GM18868 (cell line): Measurements from ENCODE around the gene ZPBP.
"Not testable (repeated sequence)": the region's sequence is repeated elsewhere in the genome, so short reads cannot be mapped to it uniquely, and the experiment has no call there.

Source experiments
- ATAC-seq: cut with Tn5 transposase; IDR thresholded peaks from one replicate; pipeline ENCODE4 v1.9.1; 2021; ENCODE audit warnings: mild to moderate bottlenecking, moderate library complexity; ENCODE audit not compliant: unreplicated experiment

Gene ZPBP

DNA sequence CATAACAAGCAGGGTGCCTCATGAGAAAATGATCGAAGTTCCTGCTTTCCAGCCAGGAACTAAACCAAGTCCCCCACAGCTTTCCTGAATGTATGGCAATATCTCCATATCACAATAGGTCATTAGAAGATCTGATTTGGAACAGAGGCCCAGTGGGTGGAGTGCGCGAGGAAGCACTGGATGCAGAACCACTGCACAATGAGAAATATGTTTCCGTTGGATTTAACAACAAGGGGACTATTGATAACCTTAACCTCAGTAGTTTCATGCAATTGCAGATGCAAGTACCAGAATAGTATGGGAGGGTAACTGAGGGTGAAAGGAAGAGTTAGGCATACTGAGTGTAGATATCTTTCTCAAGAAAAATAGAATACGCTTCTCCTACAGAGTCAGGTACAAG lies 45.3 kb downstream of the ZPBP start:
- no peak for ATAC-seq

DNA sequence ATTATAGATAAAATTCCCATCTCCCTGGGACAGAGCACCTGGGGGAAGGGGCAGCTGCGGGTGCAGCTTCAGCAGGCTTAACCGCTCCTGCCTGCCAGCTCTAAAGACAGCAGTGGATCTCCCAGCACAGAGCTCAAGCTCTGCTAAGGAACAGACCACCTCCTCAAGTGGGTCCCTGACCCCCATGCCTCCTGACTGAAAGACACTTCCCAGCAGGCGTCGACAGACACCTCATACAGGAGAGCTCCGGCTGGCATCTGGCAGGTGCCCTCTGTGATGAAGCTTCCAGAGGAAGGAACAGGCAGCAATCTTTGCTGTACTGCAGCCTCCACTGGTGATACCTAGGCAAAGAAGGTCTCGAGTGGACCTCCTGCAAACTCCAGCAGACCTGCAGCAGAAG lies 51.9 kb downstream of the ZPBP start:
- not testable (repeated sequence) for ATAC-seq

DNA sequence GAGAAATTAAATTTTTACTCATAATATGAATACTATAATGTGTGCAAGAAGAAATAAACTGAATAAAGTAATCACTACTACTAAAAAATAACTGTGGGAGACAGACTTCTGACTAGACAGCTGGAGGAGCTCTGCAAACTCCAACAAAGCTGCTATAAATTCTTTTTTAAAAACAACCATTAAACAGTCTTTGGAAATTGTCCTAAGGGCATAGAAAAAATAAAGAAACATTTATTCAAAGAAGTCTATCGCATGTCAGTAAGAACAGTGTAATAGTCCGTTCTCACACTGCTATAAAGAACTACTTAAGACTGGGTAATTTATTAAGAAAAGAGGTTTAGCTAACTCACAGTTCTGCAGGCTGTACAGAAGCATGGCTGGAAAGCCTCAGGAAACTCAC lies 56.0 kb downstream of the ZPBP start:
- ATAC-seq = no peak

DNA sequence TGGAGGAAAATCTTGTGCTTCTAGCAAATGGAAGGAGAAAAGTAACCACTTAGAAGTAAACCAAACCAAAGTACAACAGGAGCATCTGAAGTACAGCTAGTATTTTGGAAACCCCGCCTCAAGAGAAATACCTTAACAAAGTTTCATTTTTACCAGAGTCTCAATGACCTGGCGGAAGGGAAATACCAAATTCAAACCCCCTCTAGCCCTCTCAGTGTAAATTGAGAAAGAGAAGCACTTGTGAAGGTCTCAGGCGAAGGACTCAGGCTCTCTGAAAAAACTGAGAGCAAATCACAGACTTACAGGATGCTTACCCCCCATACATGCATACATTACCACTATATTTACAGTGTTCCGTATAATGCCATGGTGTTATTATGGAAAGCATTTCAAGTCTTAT lies 70.1 kb downstream of the ZPBP start:
- peak; percentile 95 for ATAC-seq

DNA sequence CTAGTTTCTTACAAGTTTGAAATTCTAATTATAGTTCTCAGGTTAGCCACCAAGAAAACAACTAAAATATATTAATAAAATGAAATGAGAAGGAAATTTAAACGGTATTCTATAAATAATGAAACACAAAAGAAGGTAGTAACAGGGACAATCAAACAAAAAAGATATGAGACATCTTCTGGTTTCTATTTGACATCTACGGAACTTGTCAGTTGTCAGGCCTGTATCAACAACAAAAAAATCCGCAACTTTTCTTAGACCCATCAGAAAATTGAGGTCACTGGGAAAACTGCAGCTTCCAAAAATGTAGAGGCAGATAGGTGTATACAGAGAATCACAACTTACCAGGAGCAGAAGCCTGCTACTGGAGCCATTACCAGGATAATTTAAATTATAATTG lies 70.6 kb downstream of the ZPBP start:
- ATAC-seq = peak; percentile 51

DNA sequence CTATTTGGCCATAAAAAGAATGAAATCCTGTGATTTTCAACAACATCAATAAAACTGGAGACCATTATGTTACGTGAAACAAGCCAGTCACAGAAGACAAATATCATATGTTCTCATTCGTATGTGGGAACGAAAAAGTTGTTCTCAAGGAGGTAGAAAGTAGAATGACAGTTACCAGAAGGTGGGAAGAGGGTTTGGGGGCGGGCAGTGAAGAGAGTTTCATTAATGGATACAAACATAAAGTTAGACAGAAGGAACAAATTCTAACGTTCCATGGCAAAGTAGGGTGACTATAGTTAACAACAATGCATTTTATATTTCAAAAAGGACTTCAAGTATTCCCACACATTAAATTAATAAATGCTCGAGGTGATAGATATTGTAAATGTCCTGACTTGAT lies 97.4 kb downstream of the ZPBP start:
- ATAC-seq = no peak

DNA sequence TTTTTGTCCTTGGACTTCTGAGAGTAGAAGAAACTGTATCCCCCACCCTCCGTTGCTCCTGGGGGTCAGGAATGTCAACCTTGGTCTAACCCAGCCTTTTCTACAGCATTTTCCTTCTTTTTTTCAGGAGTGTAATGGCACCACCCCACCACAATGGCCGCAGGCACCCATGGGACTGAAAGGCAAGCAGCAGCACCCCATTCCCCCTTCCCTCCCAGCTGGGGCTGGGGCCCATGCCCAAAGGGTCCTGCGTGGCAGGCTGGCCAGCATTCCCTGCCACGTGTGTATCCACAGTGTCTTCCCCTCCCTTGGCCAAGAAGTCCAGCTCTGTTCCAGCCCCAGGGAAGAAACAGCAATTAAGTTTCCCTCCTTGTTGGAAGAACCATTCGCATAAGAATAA lies 106.9 kb downstream of the ZPBP start:
- ATAC-seq = no peak

DNA sequence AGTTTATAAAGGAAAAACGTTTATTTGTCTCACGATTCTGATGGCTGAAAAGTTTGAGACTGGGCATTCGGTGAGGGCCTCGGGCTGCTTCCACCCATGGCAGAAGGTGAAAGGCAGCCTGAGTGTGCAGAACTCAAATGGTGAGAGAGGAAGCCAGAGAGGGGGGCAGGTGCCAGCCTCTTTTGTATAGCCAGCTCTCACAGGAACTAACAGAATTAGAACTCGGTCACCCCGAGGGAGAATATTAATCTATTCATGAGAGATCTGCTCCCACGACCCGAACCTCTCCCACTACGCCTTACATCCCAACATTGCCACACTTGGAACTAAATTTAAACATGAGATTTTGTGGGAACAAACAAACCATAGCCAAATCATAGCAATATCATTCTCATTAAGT lies 112.6 kb downstream of the ZPBP start:
- no peak for ATAC-seq

DNA sequence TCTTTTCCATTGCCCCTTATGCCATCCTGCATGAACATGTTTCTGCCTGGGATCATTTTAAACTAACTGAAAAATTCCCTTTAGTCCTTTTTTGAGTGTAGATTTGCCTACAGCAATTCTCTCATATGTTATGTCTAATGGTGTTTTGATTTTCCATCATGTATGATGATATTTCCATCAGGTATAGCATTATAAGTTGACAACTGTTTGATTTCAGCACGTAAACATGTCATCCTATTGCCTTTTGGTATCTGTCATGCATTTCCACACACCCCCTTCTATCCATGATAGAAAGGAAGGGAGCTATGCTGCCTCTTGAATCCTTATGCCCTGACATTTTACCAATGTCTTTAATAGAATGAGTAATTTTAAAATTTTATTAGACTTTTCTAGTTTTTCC lies 116.8 kb downstream of the ZPBP start:
- ATAC-seq = no peak

DNA sequence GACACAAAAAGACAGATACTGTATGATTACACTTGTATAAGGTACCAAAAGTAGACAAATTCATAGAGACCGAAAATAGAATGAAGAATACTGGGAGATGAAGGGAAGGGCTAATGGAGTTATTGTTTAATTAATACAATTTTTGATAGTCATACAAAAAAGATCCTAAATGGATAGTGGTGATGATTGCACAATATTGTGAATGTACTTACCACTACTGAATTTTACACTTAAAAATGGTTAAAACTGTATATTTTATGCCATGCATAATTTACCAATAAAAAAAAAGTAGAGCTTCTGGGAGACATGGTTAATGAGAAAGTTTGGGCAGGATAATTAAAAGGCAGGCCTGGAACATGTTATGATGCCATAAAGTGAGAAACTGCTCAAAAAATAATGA lies 119.0 kb downstream of the ZPBP start:
- ATAC-seq = no peak

DNA sequence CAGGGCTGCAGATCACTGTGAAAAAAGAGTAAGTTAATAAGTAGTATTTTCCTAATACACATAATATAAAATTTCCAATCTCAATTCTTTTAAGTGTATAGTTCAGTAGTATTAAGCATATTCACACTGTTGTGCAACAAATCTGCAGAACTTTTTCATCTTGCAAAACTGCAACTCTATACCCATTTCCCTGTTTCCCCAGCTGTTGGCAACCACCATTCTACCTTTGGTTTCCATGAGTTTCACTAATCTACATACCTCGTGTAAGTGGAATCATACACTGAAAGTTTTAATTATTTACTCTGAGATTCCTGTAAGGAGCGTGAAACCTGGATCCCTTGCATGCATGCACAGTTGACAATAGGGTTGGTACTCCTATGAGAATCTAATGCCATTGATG lies 155.4 kb downstream of the ZPBP start:
- ATAC-seq = no peak

DNA sequence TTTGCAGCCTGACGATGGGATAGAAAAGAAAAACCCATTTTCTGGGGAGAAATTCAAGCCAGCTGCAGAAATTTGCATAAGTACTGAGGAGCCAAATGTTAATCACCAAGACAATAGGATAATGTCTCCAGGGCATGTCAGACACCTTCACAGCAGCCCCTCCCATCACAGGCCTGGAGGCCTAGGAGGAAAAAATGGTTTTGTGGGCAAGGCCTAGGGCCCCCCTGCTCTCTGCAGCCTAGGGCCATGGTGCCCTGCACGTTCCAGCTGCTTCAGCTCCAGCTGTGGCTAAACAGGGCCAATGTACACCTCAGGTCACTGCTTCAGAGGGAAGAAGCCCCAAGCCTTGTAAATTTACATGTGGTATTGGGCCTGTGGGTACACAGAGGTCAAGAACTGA lies 161.4 kb downstream of the ZPBP start:
- no peak for ATAC-seq

DNA sequence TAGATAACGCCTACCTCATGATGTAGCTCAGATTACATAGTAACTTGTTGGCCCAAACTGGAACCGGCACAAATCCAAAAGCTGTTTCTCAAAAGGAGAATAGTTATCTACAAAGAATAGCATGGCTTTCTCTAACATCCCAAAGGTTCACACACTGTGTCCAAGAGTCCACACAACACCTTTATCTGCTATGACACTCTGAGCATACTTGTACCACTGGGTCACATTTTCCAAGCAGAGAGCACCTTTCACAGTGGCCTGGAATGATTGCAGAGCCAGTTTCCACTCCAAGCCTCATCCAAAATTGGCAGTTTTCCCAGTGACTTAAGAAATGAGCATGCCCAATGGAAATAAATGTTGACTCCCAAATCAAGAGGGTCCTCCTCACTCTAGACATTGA lies 164.3 kb downstream of the ZPBP start:
- ATAC-seq = no peak

DNA sequence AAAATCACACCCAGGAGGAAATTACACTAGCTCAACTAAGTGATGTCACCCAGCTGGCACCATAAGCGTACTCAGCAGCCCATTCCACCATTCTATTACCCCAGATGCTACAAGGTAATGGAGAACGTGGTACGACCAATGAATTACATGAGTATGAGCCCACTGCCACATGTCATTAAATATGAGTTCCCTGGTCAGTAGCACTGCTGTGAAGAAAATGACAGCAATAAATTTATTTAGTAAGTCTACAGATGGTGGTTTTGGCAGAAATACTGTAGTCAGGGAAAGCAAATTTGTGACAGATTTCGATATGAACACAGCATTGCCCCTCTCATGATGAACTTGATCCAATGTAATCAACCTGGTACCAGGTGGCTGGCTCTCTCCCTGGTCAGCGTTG lies 165.4 kb downstream of the ZPBP start:
- no peak for ATAC-seq

DNA sequence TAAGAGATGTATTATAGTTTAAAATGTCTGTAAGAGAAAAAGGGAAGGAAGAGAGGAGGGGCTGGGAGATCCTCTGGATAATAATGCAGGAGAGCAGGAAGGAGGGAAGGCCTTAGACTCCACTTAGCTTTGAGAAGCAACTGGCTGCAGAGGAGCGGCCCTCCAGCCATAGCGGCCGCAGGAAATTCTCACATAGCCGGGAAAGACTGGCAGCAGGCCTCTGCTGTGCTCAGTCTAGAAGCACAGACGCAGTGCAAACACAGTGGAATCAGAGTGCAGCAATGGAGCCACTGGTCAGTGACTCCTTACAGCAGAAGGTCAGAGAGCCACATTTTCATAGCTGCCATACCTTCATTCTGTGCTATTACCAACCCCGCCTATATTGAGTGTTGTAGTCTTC lies 166.3 kb downstream of the ZPBP start:
- ATAC-seq = no peak

DNA sequence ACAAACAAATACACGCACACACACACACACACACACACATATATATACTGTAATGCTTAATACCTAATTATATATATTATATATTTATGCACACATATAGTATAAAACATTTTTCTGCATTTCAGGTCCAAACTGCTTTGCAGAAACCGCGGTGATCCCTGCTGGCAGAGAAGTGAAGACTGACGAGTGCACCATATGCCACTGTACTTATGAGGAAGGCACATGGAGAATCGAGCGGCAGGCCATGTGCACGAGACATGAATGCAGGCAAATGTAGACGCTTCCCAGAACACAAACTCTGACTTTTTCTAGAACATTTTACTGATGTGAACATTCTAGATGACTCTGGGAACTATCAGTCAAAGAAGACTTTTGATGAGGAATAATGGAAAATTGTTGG lies 181.1 kb downstream of the ZPBP start:
- ATAC-seq = no peak

DNA sequence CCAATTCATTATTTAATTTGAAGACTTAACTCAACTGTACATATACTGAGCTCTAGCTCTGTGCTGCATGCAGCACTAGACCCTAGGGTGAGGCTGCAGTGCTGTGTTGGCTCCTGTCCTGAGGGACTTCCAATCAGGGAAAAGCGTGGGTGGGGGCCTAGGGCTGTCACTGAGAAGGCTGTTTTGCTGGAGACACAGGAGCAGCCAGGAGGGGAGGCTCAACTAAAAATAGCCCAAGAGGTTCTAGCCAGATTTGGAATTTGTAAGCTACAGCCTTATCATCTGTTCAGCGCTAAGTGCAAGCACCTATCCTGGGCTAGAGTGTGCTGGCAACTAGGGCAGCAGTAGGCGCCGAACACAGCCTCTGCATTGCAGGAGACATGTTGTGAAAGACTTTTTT lies 198.5 kb downstream of the ZPBP start:
- no peak for ATAC-seq

DNA sequence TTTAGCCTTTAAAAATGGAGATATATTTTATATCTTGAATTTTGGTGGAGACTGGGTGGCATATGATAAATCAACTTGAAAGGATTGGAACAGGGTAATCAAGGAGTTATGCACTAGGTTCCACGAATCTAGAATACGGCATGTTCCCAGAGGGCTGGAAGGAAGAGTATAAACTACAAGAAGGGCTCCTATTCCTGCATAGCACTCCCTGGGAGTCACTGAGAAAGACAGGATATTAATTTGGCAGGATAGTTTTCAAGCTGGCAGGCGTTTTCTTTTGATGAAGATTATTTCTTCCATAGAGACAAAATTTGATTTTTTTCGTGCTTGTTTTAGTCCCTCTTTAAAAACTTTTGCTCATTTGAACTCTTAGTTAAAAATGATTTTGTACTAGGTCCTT lies 199.9 kb downstream of the ZPBP start:
- ATAC-seq = no peak

DNA sequence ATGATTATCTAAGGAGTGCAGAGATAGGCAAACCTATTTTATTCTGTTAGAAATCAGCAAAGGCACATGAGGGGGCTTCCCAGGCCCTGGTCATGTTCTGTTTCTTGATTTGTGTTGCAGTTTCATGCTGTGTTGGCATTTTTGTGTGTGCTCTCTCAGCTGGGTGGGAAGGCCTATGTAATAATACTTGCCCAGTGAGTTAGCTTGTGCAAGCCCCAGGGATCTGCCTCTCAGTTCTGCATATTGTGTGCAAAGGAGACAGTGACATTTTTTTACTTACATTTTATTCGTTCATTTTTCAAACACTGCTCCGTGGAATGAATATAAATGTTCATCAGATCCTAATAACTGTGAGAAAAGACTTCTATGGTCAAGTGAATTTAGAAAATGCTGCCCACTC lies 200.6 kb downstream of the ZPBP start:
- no peak for ATAC-seq
